HEK293 (cell line): ENCODE measurements around the gene CD46.

ENCODE experiments used
- CTCF ChIA-PET: fragments of 350-600 bp; formaldehyde crosslinking; extraction: SDS; loops from one replicate; lab custom pipeline; 2021; ENCODE audit warnings: antibody characterized with exemption; lab: Yijun Ruan, JAX
- POLR2A ChIA-PET: fragments of 300-600 bp; formaldehyde crosslinking; extraction: SDS; loops from one replicate; lab custom pipeline; 2020; ENCODE audit warnings: antibody characterized with exemption, inconsistent platforms; lab: Yijun Ruan, JAX
- H3K27ac ChIP-seq: fragments of 200-500 bp; sonication (Bioruptor generic); 2 replicates; pipeline ENCODE4 v1.5.1; 2014; ENCODE audit warnings: low read depth, low read length, control low read depth, inconsistent platforms; ENCODE audit errors: extremely low read depth
- H3K36me3 ChIP-seq, 2 experiments: fragments of 200-500 bp in 1 of 2; sonication (Bioruptor generic) in 1 of 2; 1 replicate in 1 of 2; 2 replicates in 1 of 2; pipeline ENCODE4 v1.5.1; 2014 to 2017; ENCODE audit warnings: inconsistent platforms in 2 of 2, low read length in 2 of 2; ENCODE audit not compliant: control insufficient read depth in 2 of 2, insufficient read depth in 1 of 2
- H3K4me1 ChIP-seq: fragments of 200-500 bp; sonication (Bioruptor generic); 2 replicates; pipeline ENCODE4 v1.5.1; 2014; ENCODE audit warnings: mild to moderate bottlenecking, low read length, inconsistent platforms; ENCODE audit not compliant: control insufficient read depth, insufficient read depth
- H3K4me3 ChIP-seq: 2 replicates; pipeline ENCODE4 v1.5.1; 2011; ENCODE audit warnings: low read depth, mild to moderate bottlenecking, control low read depth, low read length, moderate library complexity
- H3K9me3 ChIP-seq: fragments of 200-500 bp; sonication (Bioruptor generic); 2 replicates; pipeline ENCODE4 v1.5.1; 2014; ENCODE audit warnings: low read depth, low read length, inconsistent platforms; ENCODE audit not compliant: control insufficient read depth, insufficient read depth
- KLF8 ChIP-seq: fragments of 450-650 bp; formaldehyde crosslinking; IDR thresholded peaks from 2 replicates; pipeline ENCODE4 v1.5.1; 2016; ENCODE audit warnings: missing biosample characterization, missing genetic modification characterization
- OSR2 ChIP-seq: fragments of 450-650 bp; formaldehyde crosslinking; IDR thresholded peaks from 2 replicates; pipeline ENCODE4 v1.5.1; 2016; ENCODE audit warnings: missing biosample characterization, missing genetic modification characterization
- YY1 ChIP-seq: fragments of 450-650 bp; formaldehyde crosslinking; IDR thresholded peaks from 2 replicates; pipeline ENCODE4 v1.5.1; 2018; ENCODE audit warnings: missing biosample characterization, missing genetic modification characterization
- ZBTB20 ChIP-seq: fragments of 450-650 bp; formaldehyde crosslinking; IDR thresholded peaks from 2 replicates; pipeline ENCODE4 v1.5.1; 2016; ENCODE audit warnings: missing biosample characterization, missing genetic modification characterization
- ZNF146 ChIP-seq: fragments of 450-650 bp; formaldehyde crosslinking; IDR thresholded peaks from 2 replicates; pipeline ENCODE4 v1.5.1; 2016; ENCODE audit warnings: missing biosample characterization, missing genetic modification characterization
- ZNF174 ChIP-seq: fragments of 450-650 bp; formaldehyde crosslinking; IDR thresholded peaks from 2 replicates; pipeline ENCODE4 v1.5.0; 2017; ENCODE audit warnings: missing biosample characterization, mild to moderate bottlenecking, missing genetic modification characterization
- ZNF302 ChIP-seq: fragments of 450-650 bp; formaldehyde crosslinking; IDR thresholded peaks from 2 replicates; pipeline ENCODE4 v1.5.1; 2016; ENCODE audit warnings: missing biosample characterization, missing genetic modification characterization, low read depth
- ZNF354C ChIP-seq: fragments of 450-650 bp; formaldehyde crosslinking; IDR thresholded peaks from 2 replicates; pipeline ENCODE4 v1.5.1; 2016; ENCODE audit warnings: missing biosample characterization, missing genetic modification characterization, low read depth, borderline replicate concordance
- ZNF501 ChIP-seq: fragments of 450-650 bp; formaldehyde crosslinking; IDR thresholded peaks from 2 replicates; pipeline ENCODE4 v1.5.1; 2016; ENCODE audit warnings: missing biosample characterization, missing genetic modification characterization
- ZNF626 ChIP-seq: fragments of 450-650 bp; sonication (Bioruptor Pico); formaldehyde crosslinking; IDR thresholded peaks from 2 replicates; pipeline ENCODE4 v1.5.1; 2018; ENCODE audit warnings: missing biosample characterization, missing genetic modification characterization, inconsistent platforms
- ZNF629 ChIP-seq: fragments of 450-650 bp; formaldehyde crosslinking; IDR thresholded peaks from 2 replicates; pipeline ENCODE4 v1.5.1; 2017; ENCODE audit warnings: missing biosample characterization, missing genetic modification characterization
- ZNF664 ChIP-seq: fragments of 450-650 bp; formaldehyde crosslinking; IDR thresholded peaks from 2 replicates; pipeline ENCODE4 v1.5.1; 2016; ENCODE audit warnings: missing biosample characterization, missing genetic modification characterization
- ZNF792 ChIP-seq: fragments of 450-650 bp; formaldehyde crosslinking; IDR thresholded peaks from 2 replicates; pipeline ENCODE4 v1.5.1; 2016; ENCODE audit warnings: missing biosample characterization, missing genetic modification characterization
- TF ChIP-seq, protein P1 (sequence below): fragments of 450-650 bp; IDR thresholded peaks from 2 replicates; pipeline ENCODE4 v1.5.1; 2018; ENCODE audit warnings: missing biosample characterization, missing genetic modification characterization
- TF ChIP-seq, protein P2 (sequence below): fragments of 450-650 bp; formaldehyde crosslinking; IDR thresholded peaks from 2 replicates; pipeline ENCODE4 v1.5.1; 2016; ENCODE audit warnings: missing biosample characterization, missing genetic modification characterization, borderline replicate concordance
- TF ChIP-seq, protein P3 (sequence below): fragments of 450-650 bp; formaldehyde crosslinking; IDR thresholded peaks from 2 replicates; pipeline ENCODE4 v1.5.1; 2016; ENCODE audit warnings: missing biosample characterization, missing genetic modification characterization
- TF ChIP-seq, protein P4 (sequence below): fragments of 450-650 bp; formaldehyde crosslinking; conservative IDR thresholded peaks from 2 replicates; pipeline ENCODE4 v1.5.1; 2016; ENCODE audit warnings: low read depth, missing biosample characterization, missing genetic modification characterization
- TF ChIP-seq, protein P5 (sequence below): fragments of 450-650 bp; formaldehyde crosslinking; IDR thresholded peaks from 2 replicates; pipeline ENCODE4 v1.5.1; 2016; ENCODE audit warnings: missing biosample characterization, missing genetic modification characterization

The CD46 gene

DNA sequence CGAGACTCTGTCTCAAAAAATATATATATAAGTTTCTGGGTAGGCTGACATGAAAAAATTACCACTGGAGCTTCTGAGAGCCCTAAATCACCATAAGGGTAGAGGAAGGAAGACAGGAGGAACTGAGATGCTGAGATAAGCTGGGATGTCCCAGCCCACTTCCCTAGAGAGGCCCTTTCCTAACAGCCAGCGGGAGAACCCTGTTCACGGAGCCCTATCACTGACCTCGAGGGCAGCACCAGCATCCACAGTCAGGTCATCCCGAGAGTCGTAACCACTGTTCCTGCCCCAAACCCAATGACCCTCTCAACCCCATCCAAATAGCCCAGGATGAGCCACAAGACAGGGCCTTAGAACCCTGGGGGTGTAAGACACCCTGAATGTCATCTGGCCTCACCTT lies 81.5 kb downstream of the CD46 start (continued):
- no peak for TF ChIP-seq ZNF626 (tag by site-specific recombination)

DNA sequence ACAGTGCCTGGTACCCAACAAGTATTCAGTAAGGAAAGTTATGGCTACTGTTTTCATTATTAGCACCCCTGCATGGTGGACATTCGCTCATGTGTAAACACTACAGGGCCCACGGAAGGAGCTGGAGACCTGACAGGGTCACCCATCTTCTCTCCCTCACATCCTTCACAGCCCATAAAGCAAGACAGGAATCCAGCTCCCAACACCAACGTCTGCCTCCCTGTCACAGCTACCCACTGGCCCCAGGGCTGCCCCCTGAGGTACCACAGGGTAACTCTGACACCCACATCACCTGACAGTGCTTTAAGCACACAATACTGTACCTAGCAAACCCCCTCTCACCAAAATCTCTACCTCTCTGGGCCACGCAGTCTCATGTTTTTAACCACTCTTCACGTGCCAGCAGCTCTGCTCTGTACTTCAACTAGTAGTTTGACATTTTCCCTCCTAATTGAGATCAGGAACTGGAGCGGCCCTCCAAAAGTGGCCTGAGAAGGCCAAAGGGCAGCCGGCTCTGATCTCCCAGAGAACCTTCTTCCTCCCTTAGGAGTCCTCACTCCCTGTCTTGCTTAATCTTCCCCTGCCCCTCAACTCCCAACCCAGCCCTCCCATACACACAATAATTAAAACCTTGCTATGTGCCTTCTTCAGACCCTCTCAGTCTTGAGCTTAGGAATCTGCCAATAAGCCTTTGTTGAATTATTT lies 82.3 kb downstream of the CD46 start:
- POLR2A ChIA-PET: no interaction called here
- CTCF ChIA-PET: interaction anchor here (0.6 to 6.1 kb wide), 3 partner anchors 35 to 1315 kb away, joined by 3 to 27 read pairs (median 3); no protein-coding TSS in a partner anchor
- peaks cover 0 to 20% of the 10 kb centered on the region in 2 experiments; a peak in 1 of 3 replicates for H3K36me3 ChIP-seq

More for the DNA sequence above, 82.3 kb downstream of the CD46 start:
- H3K9me3 ChIP-seq: no peaks in the 10 kb centered on the region
- no peak overlapping the region for H3K27ac ChIP-seq
- TF ChIP-seq, protein P1, sequence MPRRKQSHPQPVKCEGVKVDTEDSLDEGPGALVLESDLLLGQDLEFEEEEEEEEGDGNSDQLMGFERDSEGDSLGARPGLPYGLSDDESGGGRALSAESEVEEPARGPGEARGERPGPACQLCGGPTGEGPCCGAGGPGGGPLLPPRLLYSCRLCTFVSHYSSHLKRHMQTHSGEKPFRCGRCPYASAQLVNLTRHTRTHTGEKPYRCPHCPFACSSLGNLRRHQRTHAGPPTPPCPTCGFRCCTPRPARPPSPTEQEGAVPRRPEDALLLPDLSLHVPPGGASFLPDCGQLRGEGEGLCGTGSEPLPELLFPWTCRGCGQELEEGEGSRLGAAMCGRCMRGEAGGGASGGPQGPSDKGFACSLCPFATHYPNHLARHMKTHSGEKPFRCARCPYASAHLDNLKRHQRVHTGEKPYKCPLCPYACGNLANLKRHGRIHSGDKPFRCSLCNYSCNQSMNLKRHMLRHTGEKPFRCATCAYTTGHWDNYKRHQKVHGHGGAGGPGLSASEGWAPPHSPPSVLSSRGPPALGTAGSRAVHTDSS (tag by site-specific recombination): no peak
- no peak for TF ChIP-seq KLF8 (tag by site-specific recombination)
- no peak for TF ChIP-seq ZBTB20 (tag by site-specific recombination)
- no peak for TF ChIP-seq YY1 (tag by site-specific recombination)
- no peak for TF ChIP-seq ZNF302 (tag by site-specific recombination)
- TF ChIP-seq, protein P2, sequence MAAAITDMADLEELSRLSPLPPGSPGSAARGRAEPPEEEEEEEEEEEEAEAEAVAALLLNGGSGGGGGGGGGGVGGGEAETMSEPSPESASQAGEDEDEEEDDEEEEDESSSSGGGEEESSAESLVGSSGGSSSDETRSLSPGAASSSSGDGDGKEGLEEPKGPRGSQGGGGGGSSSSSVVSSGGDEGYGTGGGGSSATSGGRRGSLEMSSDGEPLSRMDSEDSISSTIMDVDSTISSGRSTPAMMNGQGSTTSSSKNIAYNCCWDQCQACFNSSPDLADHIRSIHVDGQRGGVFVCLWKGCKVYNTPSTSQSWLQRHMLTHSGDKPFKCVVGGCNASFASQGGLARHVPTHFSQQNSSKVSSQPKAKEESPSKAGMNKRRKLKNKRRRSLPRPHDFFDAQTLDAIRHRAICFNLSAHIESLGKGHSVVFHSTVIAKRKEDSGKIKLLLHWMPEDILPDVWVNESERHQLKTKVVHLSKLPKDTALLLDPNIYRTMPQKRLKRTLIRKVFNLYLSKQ (tag by site-specific recombination): no peak
- no peak for TF ChIP-seq ZNF664 (tag by site-specific recombination)
- TF ChIP-seq, protein P3, sequence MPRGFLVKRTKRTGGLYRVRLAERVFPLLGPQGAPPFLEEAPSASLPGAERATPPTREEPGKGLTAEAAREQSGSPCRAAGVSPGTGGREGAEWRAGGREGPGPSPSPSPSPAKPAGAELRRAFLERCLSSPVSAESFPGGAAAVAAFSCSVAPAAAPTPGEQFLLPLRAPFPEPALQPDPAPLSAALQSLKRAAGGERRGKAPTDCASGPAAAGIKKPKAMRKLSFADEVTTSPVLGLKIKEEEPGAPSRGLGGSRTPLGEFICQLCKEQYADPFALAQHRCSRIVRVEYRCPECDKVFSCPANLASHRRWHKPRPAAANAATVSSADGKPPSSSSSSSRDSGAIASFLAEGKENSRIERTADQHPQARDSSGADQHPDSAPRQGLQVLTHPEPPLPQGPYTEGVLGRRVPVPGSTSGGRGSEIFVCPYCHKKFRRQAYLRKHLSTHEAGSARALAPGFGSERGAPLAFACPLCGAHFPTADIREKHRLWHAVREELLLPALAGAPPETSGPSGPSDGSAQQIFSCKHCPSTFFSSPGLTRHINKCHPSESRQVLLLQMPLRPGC (tag by site-specific recombination): no peak
- TF ChIP-seq ZNF174 (tag by site-specific recombination): no peak
- TF ChIP-seq, protein P4, sequence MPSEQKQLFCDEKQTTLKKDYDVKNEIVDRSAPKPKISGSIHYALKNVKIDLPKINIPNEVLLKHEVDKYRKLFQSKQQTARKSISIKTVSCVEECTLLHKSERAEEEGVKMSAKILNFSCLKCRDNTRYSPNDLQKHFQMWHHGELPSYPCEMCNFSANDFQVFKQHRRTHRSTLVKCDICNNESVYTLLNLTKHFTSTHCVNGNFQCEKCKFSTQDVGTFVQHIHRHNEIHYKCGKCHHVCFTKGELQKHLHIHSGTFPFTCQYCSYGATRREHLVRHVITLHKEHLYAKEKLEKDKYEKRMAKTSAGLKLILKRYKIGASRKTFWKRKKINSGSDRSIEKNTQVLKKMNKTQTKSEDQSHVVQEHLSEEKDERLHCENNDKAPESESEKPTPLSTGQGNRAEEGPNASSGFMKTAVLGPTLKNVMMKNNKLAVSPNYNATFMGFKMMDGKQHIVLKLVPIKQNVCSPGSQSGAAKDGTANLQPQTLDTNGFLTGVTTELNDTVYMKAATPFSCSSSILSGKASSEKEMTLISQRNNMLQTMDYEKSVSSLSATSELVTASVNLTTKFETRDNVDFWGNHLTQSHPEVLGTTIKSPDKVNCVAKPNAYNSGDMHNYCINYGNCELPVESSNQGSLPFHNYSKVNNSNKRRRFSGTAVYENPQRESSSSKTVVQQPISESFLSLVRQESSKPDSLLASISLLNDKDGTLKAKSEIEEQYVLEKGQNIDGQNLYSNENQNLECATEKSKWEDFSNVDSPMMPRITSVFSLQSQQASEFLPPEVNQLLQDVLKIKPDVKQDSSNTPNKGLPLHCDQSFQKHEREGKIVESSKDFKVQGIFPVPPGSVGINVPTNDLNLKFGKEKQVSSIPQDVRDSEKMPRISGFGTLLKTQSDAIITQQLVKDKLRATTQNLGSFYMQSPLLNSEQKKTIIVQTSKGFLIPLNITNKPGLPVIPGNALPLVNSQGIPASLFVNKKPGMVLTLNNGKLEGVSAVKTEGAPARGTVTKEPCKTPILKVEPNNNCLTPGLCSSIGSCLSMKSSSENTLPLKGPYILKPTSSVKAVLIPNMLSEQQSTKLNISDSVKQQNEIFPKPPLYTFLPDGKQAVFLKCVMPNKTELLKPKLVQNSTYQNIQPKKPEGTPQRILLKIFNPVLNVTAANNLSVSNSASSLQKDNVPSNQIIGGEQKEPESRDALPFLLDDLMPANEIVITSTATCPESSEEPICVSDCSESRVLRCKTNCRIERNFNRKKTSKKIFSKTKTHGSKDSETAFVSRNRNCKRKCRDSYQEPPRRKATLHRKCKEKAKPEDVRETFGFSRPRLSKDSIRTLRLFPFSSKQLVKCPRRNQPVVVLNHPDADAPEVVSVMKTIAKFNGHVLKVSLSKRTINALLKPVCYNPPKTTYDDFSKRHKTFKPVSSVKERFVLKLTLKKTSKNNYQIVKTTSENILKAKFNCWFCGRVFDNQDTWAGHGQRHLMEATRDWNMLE (tag by site-specific recombination): no peak
- no peak for TF ChIP-seq ZNF146 (tag by site-specific recombination)
- TF ChIP-seq ZNF626 (tag by site-specific recombination): no peak
- TF ChIP-seq ZNF501: no peak
- TF ChIP-seq ZNF792 (tag by site-specific recombination): no peak
- TF ChIP-seq, protein P5, sequence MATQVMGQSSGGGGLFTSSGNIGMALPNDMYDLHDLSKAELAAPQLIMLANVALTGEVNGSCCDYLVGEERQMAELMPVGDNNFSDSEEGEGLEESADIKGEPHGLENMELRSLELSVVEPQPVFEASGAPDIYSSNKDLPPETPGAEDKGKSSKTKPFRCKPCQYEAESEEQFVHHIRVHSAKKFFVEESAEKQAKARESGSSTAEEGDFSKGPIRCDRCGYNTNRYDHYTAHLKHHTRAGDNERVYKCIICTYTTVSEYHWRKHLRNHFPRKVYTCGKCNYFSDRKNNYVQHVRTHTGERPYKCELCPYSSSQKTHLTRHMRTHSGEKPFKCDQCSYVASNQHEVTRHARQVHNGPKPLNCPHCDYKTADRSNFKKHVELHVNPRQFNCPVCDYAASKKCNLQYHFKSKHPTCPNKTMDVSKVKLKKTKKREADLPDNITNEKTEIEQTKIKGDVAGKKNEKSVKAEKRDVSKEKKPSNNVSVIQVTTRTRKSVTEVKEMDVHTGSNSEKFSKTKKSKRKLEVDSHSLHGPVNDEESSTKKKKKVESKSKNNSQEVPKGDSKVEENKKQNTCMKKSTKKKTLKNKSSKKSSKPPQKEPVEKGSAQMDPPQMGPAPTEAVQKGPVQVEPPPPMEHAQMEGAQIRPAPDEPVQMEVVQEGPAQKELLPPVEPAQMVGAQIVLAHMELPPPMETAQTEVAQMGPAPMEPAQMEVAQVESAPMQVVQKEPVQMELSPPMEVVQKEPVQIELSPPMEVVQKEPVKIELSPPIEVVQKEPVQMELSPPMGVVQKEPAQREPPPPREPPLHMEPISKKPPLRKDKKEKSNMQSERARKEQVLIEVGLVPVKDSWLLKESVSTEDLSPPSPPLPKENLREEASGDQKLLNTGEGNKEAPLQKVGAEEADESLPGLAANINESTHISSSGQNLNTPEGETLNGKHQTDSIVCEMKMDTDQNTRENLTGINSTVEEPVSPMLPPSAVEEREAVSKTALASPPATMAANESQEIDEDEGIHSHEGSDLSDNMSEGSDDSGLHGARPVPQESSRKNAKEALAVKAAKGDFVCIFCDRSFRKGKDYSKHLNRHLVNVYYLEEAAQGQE: no peak
- no peak for TF ChIP-seq ZNF629
- no peak for TF ChIP-seq OSR2 (tag by site-specific recombination)
- no peak for TF ChIP-seq ZNF354C (tag by site-specific recombination)
- H3K4me1 ChIP-seq: no peaks in the 10 kb centered on the region
- no peak overlapping the region for H3K4me3 ChIP-seq
